ENCODE results near the gene MSI2.

The MSI2 gene

GRCh38 chr17:57505841-57506773 lies 249.8 kb downstream of the MSI2 start:
- DNase-seq (ENCODE audit: low read depth in 2 of 2): no peak

GRCh38 chr17:57506774-57507127 lies 250.4 kb downstream of the MSI2 start:
- DNase-seq (ENCODE audit: low read depth in 2 of 2): no peak

DNA sequence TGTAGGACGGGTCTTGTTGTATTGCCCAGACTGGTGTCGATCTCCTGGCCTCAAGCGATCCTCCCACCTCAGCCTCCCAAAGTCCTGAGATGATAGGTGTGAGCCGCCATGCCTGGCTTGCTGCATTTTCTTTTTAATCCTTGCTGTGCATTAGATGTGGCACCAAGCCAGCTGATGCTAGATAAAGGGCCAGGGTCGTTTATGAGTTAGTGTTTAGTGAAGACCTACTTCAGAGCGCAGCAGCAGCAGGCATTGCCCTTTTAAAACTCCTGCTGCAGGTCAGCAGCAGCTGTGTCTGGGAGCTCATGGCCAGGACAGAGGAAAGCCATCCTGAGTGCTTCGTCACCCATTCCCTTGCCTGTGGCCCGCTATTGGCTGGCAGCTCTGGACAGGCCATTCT lies 251.5 kb downstream of the MSI2 start:
- no peak for DNase-seq (ENCODE audit: low read depth in 2 of 2)

DNA sequence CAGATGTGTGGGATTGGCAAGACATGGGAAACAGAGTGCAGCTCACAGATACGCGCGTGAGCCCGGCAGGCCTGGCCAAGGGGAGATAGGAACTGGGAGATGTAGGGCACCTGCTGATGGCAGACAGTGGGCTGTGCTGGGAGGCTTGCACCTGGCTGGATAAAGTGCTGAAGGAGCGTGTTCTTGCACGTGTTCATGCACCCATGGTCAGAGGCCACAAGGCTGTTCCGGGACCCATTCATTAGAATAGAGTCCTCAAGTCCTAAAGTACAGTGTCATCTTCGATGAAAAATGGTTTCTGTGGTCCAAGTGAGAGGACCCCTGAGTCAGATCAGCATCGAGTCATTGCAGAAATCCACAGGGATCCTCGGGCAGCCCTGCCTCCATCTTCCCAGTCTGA lies 252.3 kb downstream of the MSI2 start:
- DNase-seq (ENCODE audit: low read depth in 2 of 2): no peak

- no peak for DNase-seq (ENCODE audit: low read depth in 2 of 2)
Observed at GRCh38 chr17:57511475-57512123, 255.3 kb downstream of the MSI2 start.

DNA sequence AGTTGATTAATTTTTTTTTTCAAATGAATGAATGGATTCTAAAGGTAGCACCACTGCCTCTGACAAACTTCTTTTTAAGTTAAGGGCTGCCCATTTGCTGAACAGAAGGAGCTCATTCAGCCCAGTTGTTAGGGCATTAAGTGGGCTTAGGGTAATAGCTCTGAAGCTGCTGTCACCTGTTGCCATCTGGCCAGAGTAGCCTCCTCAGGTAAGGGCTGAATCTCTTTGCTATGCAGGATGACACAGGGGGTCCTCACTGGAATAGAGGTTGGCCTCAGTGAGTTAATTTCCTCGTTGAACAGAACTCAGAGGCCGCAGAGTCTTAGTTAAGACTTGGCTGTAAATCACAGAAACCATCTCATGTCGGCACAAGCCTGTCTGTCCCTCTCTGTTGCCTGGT lies 255.9 kb downstream of the MSI2 start:
- DNase-seq (ENCODE audit: low read depth in 2 of 2): no peak

DNA sequence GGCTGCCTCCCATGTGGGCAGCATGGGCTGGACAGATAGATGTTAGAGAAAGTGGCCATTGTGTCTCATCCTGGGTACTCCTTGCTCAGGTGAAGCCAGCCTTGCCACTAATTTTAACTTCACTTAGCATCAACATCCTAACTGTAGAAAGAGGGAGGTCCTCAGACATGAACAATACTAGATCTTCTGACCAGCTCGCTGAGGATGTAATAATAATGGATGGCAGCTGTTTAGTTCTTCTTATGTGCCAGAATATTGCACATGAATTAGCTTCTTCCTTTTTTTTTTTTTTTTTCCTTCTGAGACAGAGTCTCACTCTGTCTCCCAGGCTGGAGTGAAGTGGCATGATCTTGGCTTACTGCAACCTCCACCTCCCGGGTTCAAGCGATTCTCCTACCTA lies 256.4 kb downstream of the MSI2 start:
- no peak for DNase-seq (ENCODE audit: low read depth in 2 of 2)

GRCh38 chr17:57513569-57513968 lies 257.2 kb downstream of the MSI2 start:
- no peak for DNase-seq (ENCODE audit: low read depth in 2 of 2)

DNA sequence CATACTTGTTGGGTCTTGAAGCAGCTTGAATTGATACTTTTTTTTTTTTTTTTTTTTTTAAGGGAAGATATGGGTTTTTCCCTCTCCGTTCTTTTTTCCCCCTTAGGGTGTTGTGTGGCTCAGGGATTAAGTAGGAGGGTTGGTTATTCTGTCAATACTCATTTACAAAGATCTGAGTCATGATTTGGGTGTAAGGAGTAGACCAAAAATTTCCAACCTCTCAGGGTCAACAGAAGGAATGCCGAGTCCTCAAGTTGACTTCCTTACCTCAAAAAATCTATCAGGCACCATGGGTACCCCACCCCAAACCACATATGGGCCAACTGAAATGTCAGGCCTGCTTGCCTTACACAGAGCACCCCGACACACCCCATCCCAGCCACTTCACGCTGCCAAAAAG lies 258.3 kb downstream of the MSI2 start:
- no peak for DNase-seq (ENCODE audit: low read depth in 2 of 2)

GRCh38 chr17:57515662-57516211 lies 259.4 kb downstream of the MSI2 start:
- DNase-seq (ENCODE audit: low read depth in 2 of 2): no peak

- DNase-seq (ENCODE audit: low read depth in 2 of 2): no peak
Observed at GRCh38 chr17:57516290-57517230, 260.2 kb downstream of the MSI2 start.

GRCh38 chr17:57517273-57517631 lies 260.9 kb downstream of the MSI2 start:
- no peak for DNase-seq (ENCODE audit: low read depth in 2 of 2)

- no peak for DNase-seq (ENCODE audit: low read depth in 2 of 2)
Observed at GRCh38 chr17:57517632-57518456, 261.5 kb downstream of the MSI2 start.

DNA sequence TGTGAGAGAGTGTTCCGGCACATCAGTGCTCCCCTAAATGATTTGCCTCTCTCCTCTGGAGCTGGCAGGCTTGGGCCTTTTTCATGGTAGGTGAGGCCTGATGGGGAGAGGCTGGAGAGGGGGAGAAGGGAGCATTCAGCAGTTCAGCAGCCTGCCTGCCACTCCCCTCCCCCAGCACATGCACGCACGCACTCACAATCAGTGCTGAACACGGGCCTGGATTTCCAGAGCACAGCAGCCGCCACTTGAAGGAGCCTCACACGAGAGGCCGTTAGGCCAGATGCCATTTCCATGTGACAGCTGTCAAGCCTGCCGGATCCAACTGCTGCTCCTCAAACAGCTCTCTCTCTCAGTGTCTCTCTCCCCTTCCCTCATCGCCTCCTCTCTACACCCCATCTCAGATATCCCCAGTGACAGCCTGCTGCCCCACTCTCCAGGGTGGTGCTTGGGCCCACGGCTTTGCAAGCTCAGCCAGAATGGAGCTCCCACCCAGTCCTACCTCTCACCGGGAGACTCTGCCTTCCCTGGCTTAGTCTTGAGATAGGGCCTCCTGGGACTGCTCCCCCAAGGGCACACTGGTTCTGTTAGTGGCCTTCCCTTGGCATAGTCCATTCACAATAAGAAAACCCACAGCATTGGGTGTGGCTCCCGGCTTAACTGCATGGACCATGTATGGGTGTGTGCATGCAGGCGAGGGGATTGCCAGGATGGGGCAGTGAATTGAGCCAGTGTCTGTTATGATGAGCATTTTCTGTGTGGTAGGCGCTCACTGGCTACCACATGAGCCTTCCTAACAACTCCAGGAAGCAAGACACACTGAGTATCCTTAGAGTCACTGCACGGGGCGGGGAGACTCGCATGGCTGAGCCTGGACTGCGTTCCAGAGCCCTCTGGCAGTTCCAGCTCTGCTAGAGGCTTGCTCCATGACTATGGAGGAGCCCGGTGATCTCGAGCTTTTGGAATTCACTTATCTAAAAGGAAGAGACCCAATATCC lies 262.6 kb downstream of the MSI2 start:
- DNase-seq (ENCODE audit: low read depth in 2 of 2): no peak

DNA sequence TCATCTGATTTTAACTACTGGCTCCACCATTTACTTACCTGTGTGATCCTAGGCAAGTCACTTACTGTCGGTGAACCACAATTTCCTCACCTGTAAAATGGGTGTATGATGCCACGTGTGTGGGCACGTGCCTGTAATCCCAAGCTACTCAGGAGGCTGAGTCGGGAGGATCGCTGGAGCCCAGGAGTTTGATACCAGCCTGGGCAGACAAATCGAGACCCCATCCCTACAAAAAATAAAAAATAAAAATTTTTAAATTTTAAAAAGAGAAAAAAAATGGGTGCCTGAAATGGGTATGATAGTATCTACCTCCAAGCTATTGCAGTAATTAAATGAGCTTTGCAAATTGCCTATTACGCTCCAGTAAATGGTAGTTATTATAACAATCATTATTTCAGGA lies 263.5 kb downstream of the MSI2 start:
- no peak for DNase-seq (ENCODE audit: low read depth in 2 of 2)

DNA sequence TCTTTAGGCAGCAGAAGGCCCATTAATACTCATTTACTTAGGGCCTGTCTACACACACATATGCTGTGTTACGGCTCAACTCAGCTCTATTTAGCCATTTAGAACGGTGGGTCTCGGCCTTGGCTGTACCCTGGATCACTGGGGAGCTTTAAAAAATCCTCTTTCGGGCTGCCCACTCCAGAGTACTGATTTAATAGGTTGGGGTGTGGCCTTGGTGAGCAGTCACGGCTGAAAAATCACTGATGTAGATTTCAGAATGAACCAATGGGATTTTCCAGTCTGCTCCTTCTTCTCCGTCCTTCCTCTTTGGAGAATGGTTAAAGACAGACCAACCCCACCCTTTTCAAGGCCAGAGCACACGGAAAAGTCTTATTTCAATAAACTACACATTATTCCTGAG lies 265.3 kb downstream of the MSI2 start:
- no peak for DNase-seq (ENCODE audit: low read depth in 2 of 2)

DNA sequence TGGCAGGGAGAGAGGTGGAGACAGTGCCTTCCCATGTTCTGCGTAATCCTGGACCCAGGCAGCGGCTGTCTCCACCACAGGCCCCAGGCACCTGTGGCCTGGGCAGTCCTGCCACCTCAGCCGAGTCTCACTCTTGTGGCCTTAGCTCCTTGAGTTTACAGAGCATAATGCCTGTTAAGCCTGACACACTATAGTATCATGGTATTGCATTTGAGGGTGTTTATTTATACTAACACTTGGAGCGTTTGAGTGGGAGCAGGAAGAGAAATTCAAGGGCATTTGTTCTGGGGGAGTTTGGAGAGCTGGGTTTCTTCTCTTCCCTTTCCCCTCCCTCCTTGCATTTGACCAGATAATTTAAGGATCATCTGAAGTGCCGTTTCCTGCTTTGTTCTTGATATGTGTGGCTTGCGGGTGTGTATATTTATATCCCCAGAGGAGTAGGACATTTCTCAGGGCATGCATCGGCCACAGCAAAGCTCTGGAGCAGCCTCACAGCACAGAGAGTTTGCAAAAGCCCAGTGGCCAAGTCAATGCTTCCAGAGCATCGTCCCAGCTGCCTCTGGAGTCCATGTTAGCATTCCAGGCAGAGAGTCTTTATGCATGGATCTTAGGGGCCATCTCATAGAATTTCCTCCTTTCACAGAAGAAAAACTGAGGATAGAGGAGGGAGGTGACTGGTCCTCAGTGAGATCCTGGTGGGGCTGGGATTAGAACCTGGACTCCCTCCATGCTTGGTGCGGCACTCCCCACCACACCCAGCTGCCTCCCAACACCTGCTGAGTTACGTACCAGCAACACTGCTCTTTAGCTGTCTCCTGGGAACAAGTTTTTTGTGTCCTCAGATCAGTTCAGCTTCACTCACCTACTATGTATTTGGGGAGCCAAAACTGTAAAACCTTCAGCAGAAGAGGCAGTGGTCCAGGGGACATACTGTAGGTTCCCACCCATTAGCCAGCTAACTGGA lies 266.0 kb downstream of the MSI2 start:
- no peak for DNase-seq (ENCODE audit: low read depth in 2 of 2)

DNA sequence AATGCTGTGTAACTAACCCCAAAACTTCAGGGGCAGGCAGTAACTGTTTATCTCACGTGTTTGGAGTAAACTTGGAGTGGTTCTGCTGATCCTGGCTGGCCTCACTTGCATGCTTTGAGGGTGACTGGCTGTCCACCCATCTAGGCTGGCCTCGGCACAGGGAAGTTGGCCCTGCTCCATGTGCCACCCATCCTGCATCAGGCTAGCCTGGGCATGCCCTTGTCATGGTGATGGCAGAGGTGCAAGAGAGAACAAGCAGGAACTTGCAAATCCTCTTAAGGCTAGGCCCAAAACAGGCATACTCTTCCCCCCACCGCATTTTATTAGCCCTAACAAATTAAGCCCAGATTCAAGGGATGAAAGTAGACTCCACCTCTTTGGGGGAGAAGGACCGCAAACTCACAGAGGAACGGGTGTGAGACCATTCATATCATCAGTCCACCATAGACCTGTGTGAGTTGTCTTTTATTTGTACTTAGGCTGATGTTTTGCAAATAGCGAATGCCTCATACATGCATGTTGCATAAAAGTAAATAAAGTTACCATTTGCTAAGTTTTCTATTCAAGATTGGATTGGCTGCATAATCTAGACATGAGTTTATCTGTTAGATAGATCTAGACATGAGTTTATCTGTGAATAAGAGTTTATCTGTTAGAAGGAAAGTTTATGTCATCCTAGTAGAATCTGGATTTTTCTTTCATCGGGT lies 267.8 kb downstream of the MSI2 start:
- DNase-seq (ENCODE audit: low read depth in 2 of 2): no peak

Measured in stimulated activated CD4-positive, alpha-beta T cell treated with anti-CD3 and anti-CD28 coated beads, Interleukin-1b, Interleukin-23, amount 100 ng/mL, for 1 hour (primary cell).